Mesothelial cell of epicardium (in vitro differentiated cells): Measurements from ENCODE around the gene RPL9. TPM values are rescaled to one million over a fixed set of nuclear protein-coding genes. Genes with fewer than 3 reads are reported as not detected.

ENCODE experiments used
- DNase-seq, 2 experiments: peaks; one replicate each; pipeline ENCODE4 v3.0.0; 2021; ENCODE audit warnings: low spot score in 2 of 2; ENCODE audit not compliant: unreplicated experiment in 2 of 2
- H3K27ac Mint-ChIP-seq: 2 replicates; pipeline ENCODE4 v1.8.0; 2021; ENCODE audit warnings: mixed read lengths
- H3K27me3 Mint-ChIP-seq: 2 replicates; pipeline ENCODE4 v1.8.0; 2021; ENCODE audit warnings: low read depth, mixed read lengths
- H3K36me3 Mint-ChIP-seq: 2 replicates; pipeline ENCODE4 v1.8.0; 2021; ENCODE audit warnings: mixed read lengths
- H3K4me1 Mint-ChIP-seq: 2 replicates; pipeline ENCODE4 v1.8.0; 2021; ENCODE audit warnings: mixed read lengths
- H3K4me3 Mint-ChIP-seq: 2 replicates; pipeline ENCODE4 v1.8.0; 2021; ENCODE audit warnings: mild to moderate bottlenecking, moderate library complexity, mixed read lengths
- H3K9me3 Mint-ChIP-seq: 2 replicates; pipeline ENCODE4 v1.8.0; 2021; ENCODE audit warnings: mixed read lengths
- CTCF ChIP-seq: fragments of 200-600 bp; sonication (generic); IDR thresholded peaks from one replicate; pipeline ENCODE4 v1.5.0; 2021; ENCODE audit warnings: antibody characterized with exemption; ENCODE audit not compliant: unreplicated experiment
- total RNA-seq: library from RNA; stranded (reverse); gene quantifications from 3 replicates; pipeline ENCODE4 v1.2.1, GENCODE V29; 2021

Gene RPL9
- total RNA-seq, 1 donor from 2014 or later = 1,647 TPM

DNA sequence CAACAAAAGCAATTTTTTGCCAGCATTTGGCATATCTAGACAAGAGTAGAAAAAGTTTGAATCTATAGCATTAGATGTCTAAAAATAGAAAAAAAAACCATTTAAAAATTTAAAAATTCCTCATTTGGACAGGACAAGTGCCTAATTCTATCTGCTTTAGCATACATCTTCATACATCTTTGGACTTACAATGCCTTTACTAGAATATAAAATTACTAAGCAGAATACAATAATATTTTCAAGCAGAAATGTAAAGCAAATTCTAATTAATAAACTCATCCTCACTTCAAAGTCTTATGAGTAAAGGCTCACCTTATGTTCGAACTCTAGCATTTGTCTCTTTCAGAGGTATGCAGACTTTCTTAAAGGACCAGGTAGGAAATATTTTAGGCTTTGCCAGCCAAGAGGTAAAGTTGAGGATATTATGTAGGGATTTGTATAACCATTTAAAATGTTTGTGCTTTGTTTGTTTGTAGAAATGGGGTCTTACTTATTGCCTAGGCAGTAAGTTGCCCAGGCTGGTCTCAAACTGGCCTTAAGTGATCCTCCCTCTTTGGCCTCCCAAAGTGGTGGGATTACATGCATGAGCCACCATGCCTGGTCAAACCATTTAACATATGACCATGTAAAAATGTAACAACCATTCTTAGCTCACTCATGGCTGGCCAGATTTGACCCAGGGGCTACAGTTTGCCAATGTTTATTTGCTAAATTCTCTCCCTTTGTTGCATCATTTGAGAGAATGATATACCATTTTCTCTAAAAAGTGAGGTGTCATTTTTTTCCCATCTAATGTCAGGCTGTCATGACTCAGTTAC, 39.4 kb upstream of the RPL9 start:
- no peaks in the 10 kb centered on the region for H3K9me3 Mint-ChIP-seq
- H3K4me1 Mint-ChIP-seq = no peaks in the 10 kb centered on the region
- H3K4me3 Mint-ChIP-seq = no peak overlapping the region
- peaks cover 19% of the 10 kb centered on the region for H3K36me3 Mint-ChIP-seq
- no peak overlapping the region for H3K27ac Mint-ChIP-seq
- TF ChIP-seq CTCF = no peak
- DNase-seq = no peak
- H3K27me3 Mint-ChIP-seq = no peaks in the 10 kb centered on the region

DNA sequence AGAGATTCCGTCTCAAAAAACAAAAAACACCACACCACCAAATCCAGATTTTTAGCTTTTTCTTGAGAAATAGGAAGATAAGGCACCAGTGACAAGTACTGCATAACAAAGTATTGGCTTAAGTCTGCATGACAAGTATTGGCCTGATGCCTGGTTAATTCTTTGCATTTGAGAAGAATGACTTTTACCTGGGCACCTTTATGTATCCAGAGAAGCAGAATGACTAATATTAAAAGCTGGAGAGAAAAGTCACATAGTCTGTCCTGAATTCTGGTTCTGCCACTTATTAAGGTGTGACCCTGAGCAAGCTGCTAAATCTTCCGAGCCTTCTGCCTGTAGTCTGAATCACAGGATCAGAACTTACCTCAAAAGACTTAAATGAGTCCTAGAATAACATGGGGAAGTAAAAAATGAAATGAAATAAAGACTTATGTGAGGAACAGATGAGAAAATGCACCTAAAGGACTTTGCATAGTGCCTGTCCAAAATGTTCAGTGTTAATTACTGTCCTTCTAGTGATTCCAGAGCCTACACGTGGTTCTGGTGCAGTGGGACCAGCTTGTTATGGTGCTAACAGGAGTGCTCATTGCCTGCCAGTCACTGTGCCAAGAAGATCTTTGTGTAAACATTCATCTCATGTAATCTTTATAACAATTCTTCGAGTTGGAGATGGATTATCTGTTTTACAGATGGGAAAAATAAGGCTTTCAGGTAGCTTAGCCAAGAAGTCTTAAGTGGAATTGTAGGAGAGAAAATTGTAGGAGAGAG, 36.9 kb upstream of the RPL9 start:
- Mint-ChIP-seq H3K27ac (no peak overlapping the region), H3K36me3 (peaks cover 8% of the 10 kb centered on the region), H3K9me3 (no peaks in the 10 kb centered on the region), H3K27me3 (no peaks in the 10 kb centered on the region), H3K4me1 (no peaks in the 10 kb centered on the region), H3K4me3 (no peak overlapping the region)
- TF ChIP-seq CTCF = no peak
- no peak for DNase-seq

DNA sequence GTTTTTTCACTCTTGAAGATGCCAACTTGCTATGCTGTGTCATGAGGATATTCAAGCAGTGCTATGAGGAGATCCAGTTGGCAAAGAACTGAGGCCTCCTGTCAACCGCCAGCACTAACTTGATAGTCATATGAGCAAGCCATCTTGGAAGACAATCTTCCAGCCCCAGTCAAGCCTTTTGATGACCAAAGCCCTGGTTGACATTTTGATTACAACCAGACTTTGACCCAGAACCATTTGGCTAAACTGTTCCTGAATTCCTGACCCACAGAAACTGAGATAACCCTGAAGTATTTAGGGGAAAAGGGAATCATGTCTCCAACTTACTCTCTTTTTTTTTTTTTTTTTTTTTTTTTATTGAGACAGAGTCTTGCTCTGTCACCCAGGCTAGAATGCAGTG, 35.6 kb upstream of the RPL9 start:
- H3K36me3 Mint-ChIP-seq = peaks cover 5% of the 10 kb centered on the region
- no peaks in the 10 kb centered on the region for H3K9me3 Mint-ChIP-seq
- TF ChIP-seq CTCF = no peak
- H3K4me3 Mint-ChIP-seq = no peak overlapping the region
- no peak for DNase-seq
- H3K27me3 Mint-ChIP-seq = no peaks in the 10 kb centered on the region
- H3K4me1 Mint-ChIP-seq = no peaks in the 10 kb centered on the region
- no peak overlapping the region for H3K27ac Mint-ChIP-seq

DNA sequence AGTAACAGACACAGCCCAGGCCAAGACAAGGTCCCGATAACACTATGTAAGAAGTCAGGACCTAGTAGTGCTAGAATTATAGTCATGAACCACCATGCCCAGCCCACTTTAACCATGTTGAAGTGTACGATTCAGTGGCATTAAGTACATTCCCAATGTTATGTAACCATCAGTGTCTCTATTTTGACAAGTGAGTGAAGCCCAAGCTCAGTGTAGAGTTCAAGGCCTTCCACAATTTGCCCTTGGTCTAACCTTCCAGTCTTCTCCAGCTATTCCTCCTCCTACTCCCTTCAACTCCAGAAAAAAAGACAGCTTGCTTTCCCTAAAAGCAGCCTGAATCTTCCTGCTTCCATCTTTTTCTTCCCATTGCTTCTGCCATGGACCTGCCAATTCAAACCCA, 31.6 kb upstream of the RPL9 start:
- no peak overlapping the region for H3K27ac Mint-ChIP-seq
- DNase-seq = no peak
- H3K9me3 Mint-ChIP-seq = no peaks in the 10 kb centered on the region
- H3K36me3 Mint-ChIP-seq = no peaks in the 10 kb centered on the region
- H3K4me1 Mint-ChIP-seq = peaks cover 3% of the 10 kb centered on the region
- TF ChIP-seq CTCF = no peak
- no peak overlapping the region for H3K4me3 Mint-ChIP-seq
- no peaks in the 10 kb centered on the region for H3K27me3 Mint-ChIP-seq

DNA sequence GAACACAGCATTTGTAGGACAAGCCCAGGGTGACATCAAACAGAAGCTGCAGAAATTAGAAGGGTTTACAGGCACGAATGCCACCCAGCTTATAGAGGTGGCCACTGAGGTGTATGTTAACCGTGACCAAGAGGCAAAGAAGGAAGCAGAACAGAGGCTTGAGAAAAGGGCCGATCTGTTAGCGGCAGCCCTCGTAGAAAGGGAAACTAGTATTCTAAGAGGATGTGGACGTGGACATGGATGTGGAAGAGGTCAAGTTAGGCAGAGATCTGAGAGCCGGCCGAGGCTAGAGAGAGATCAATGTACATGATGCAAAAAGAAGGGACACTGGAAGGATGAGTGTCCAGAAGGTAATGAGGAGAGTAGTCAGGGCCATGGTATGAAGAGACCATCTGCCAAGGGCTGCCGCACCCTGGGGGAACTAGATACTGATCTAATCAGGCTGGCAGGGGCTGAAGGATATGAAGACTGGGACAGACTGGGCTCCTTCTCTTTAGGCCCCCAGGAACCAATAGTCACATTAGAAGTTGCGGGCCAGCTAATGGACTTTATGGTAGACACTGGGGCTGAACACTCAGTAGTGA, 27.6 kb upstream of the RPL9 start:
- peaks cover 7% of the 10 kb centered on the region for H3K9me3 Mint-ChIP-seq
- no peak for DNase-seq
- H3K27ac Mint-ChIP-seq = no peak overlapping the region
- no peak for TF ChIP-seq CTCF
- H3K4me3 Mint-ChIP-seq = no peak overlapping the region
- H3K27me3 Mint-ChIP-seq = no peaks in the 10 kb centered on the region
- H3K4me1 Mint-ChIP-seq = peaks cover 3% of the 10 kb centered on the region
- peaks cover 4% of the 10 kb centered on the region for H3K36me3 Mint-ChIP-seq
